Measurements from ENCODE around the gene MIB2. TPM values are rescaled to one million over a fixed set of nuclear protein-coding genes. Genes with fewer than 3 reads are reported as not detected.
"Not testable (repeated sequence)": the region's sequence is repeated elsewhere in the genome, so short reads cannot be mapped to it uniquely, and the experiment has no call there.

MIB2 gene
- total RNA-seq, 1 donor from 2014 or later = 43.5 TPM

DNA sequence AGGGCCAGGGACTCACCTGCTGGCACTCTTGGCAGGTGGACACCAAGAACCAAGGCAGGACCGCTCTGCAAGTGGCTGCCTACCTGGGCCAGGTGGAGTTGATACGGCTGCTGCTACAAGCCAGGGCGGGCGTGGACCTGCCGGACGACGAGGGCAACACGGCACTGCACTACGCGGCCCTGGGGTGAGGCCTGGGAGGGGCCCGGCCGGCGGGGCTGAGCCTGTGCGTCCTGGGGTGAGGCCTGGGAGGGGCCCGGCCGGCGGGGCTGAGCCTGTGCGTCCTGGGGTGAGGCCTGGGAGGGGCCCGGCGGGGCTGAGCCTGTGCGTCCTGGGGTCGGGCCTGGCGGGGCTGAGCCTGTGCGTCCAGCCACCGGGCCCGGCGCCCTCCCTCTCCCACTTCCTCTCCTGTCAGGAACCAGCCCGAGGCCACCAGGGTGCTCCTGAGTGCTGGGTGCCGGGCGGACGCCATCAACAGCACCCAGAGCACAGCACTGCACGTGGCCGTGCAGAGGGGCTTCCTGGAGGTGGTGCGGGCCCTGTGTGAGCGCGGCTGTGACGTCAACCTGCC, 12.0 kb downstream of the MIB2 start:
- DNase-seq = no peak

DNA sequence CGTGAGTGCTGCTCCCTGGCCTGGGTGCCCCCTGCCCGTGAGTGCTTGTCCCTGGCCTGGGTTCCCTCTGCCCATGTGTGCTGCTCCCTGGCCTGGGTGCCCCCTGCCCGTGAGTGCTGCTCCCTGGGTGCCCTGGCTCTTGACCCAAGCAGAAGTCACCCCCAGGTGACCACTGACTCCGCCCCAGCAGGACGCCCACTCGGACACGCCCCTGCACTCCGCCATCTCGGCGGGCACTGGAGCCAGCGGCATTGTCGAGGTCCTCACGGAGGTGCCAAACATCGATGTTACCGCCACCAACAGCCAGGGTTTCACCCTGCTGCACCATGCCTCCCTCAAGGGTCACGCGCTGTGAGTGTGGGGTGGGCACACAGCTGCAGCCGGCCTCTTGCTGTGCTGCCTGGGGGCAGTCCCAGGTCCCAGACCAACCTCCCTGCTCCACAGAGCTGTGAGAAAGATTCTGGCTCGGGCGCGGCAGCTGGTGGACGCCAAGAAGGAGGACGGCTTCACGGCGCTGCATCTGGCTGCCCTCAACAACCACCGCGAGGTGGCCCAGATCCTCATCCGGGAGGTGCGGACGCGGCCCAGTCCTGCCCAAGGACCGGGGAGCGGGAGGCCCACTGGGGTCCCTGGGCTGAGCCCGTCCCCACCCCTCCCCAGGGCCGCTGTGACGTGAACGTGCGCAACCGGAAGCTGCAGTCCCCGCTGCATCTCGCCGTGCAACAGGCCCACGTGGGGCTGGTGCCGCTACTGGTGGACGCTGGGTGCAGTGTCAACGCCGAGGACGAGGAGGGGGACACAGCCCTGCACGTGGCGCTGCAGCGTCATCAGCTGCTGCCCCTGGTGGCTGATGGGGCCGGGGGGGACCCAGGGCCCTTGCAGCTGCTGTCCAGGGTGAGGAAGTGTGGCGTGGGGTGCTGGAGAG, 12.8 kb downstream of the MIB2 start:
- DNase-seq = no peak

GRCh38 chr1:1628754-1629429, 13.6 kb downstream of the MIB2 start:
- no peak for DNase-seq

- DNase-seq = no peak
Measured at GRCh38 chr1:1629430-1630190, 14.3 kb downstream of the MIB2 start.

- DNase-seq = peak; percentile 49
Measured at GRCh38 chr1:1630191-1630964, 15.1 kb downstream of the MIB2 start.

DNA sequence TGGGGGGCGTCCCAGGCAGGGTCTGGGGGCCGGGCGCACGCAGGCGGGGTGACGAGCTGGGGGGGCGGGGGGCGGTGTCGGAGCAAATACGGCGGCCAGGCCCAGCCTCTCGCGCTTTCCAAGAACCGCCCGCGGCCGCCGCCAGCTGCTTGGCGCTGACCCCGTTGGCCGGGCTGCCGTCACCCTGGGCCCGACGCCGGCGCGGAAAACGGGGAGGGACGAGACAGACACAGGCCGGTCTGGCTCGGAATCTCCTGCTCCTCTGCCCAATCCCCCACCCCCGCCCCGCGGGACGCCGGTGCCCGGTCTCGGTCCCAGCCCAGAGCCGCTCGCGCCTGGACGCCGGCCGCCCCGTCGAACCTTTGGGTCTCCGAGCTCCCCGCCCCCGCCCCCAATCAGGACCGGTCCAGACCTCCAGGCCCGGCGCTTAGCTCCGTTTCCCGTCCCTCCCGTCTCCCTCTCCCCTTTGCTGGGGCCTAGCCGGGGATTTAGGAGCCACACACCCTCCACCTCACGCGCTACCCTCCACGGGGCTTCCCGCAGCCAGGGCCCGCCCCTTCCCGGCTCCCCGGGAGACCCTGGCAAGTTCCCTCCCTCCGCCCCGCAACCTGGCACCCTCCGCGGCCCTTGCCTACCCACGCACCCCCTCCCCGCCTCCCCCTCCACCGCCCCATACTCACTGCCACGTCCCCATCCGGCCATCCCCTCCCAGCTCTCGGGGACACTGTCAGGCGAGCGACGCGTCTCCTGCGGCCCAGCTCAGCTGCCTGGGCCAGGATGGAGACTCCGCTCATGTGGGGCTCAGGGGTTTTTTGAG, 15.9 kb downstream of the MIB2 start:
- DNase-seq = no peak

DNA sequence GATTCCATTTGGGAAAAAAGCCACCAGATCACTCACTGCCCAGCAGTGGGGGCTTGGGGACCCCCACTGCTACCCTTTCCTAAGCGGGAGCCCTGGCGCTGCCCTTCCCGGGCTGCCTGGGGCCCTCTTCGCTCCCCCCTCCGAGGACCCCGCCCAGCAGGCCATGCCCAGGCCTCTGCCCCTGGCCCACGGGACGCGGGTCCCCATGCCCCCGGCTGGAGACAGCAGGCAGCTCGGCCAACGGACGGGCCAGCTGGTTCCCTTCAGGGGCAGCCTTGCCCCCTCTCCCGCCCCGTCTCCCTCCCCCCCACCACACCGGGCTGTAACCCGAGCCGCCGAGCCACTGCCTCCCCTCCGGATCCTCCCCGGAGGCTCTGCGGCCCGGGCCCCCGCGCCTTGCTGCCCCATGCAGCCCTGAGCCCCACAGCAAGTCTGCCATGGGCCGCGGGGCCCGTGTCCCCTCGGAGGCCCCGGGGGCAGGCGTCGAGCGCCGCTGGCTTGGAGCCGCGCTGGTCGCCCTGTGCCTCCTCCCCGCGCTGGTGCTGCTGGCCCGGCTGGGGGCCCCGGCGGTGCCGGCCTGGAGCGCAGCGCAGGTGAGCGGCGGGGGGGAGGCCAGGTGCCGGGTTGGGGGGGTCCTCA, 16.6 kb downstream of the MIB2 start, which contains the start of gene MMP23B:
Gene MMP23B, plus strand, starts transcription at position 392 of the 639 bp plus-strand sequence. Its CDS starts 46 bp downstream, at position 438.
- DNase-seq = no peak

DNA sequence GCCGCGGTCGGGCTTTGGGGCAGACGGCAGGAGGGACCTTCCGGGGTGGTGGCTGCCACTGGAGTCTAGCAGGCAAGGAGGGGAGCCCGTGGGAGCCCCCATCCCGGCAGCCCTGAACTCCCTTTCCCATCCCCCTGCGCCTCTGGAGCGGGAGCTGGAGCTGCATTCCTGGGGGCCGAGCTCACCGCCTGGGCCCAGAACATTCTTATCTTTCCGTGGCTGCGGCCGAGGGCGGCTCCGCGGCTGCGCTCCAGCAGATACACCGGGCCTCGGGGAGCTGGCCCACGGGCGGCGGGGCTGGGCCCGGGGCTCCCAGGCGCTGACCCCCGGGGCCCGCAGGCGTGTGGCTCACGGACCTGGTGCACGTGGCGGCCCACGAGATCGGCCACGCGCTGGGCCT, 18.1 kb downstream of the MIB2 start:
- not testable (repeated sequence) for DNase-seq

DNA sequence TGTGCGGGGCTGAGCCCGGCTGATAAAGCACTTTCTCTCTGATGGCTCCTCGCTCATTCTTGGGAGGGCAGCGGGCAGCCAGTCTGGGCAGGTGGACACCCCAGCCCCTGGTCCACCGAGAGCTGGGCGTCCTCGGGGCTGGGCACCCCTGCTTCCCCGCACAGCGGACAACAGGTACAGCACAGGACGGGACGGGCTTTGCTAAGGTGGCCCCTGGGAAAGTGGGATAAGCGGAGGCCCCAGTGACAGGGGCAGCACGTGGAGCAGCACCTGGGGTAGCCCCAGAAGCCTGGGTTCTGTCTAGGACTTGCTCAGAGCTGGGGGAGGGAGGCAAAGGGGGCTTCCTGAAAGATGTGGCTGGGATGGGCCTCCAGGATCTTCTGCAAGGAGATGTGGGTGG, 19.3 kb downstream of the MIB2 start:
- not testable (repeated sequence) for DNase-seq

DNA sequence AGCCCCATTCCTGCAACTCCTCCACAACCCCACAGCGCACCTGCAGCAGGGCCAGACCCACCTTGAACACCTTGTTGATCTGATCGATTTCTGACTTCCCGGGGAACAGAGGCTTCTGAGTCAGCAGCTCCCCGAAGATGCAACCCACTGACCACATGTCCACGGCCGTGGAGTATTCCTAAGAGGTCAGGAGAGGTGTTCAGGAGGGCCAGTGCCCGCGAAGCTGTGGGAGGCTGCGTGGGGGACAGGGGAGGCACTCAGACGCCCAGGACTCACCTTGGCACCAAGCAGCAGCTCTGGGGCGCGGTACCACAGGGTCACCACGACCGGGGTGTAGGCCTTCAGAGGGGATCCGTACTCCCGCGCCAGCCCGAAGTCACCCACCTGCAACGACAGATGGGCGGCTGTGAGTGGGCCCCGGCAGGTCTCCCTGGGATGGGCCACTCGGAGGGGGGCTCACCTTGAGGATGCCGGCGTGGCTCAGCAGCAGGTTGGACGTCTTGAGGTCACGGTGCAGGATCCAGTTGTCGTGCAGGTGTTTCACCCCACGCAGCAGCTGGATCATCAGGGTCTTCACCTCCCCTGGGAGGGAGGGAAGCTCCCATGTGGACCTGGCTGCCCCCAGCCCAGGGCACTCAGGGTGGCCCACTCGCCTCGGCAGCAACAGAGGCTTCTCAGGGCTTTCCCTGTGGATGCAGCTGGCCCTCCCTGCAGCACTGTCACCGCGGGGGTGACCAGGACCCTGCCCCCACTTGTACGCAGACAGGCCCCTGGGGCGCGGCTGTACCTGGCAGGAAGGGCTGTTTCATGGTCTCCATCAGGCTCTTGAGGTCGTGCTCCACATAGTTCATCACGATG, 21.6 kb downstream of the MIB2 start:
- DNase-seq = not testable (repeated sequence)

DNA sequence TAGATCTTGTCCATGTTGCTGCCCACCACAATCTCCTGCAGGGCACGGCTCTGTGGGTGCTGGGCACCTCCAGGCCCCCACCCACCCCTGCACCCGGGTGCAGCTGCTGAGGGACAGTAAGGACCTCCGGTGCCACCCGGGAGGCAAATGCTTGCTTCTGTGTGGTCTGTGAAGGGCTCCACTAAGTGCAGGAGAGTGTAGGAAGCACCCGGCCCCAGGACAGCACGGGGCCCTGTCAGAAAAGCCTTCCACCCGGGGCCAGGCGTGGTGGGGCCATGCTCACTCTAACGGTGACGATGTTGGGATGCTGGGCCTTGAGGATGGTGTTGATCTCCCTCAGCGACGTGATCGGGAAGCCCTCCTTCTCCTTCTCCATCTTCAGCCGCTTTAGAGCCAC, 22.2 kb downstream of the MIB2 start:
- not testable (repeated sequence) for DNase-seq

- not testable (repeated sequence) for DNase-seq
Measured at GRCh38 chr1:1638528-1638927, 23.2 kb downstream of the MIB2 start.

DNA sequence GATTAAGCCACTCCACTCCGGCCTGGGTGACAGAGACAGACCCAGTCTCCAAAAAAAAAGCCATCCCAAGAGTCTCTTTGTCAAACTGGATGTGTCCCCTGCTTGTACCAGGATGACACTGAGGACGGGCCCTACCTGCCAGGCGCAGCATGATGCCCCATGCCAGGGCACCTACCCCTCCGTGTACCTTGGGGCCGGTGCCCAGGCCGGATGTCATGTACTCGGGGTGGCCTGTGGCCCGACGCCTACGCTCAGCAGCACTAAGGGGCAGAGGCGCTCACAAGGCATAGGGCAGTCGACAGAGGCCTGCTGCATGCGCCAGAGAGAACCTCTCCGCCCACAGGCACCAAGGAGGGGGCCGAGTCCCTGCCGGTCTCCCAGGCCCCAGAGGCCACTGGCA, 24.1 kb downstream of the MIB2 start:
- DNase-seq = not testable (repeated sequence)

GRCh38 chr1:1640081-1640480, 24.8 kb downstream of the MIB2 start:
- DNase-seq = not testable (repeated sequence)

- not testable (repeated sequence) for DNase-seq
Measured at GRCh38 chr1:1640711-1641461, 25.6 kb downstream of the MIB2 start.

GRCh38 chr1:1646326-1646725, 31.0 kb downstream of the MIB2 start:
- not testable (repeated sequence) for DNase-seq

- not testable (repeated sequence) for DNase-seq
Measured at GRCh38 chr1:1647567-1648241, 32.4 kb downstream of the MIB2 start.

GRCh38 chr1:1648265-1648664, 33.0 kb downstream of the MIB2 start:
- DNase-seq = not testable (repeated sequence)

Data from occipital lobe (tissue), 2 donors.